ENCODE measurements around the gene CARTPT. TPM values are rescaled to one million over a fixed set of nuclear protein-coding genes. Genes with fewer than 3 reads are reported as not detected.

CARTPT gene
- total RNA-seq, 1 experiment from 2014 or later, result not detected

DNA sequence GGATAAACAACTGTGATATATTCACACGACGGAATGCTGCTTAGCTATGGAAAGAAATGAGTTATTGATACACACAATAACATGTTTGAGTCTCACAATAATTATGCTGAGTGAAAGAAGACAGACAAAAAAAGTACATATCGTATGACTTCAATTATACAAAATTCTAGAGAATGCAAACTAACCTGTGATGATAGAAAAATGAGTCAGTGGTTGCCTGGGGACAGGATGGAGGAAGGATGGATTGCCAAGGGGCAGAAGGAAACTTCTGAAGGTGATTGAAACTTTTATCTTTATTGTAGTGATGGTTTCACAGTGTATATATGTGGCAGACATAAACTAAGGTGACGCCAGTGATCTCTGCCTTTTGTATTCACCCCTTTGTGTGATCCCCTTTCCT is 7.5 kb upstream of the CARTPT start:
- RAD21 ChIA-PET (ENCODE audit: low non-redundant PET in 1 of 2, low total read pairs in 2 of 2, uncharacterized antibody in 2 of 2, unreplicated experiment in 2 of 2), result no interaction called here
- Histone ChIP-seq H4K20me1 (ENCODE audit: insufficient read depth) (no peaks in the 10 kb centered on the region), H3K27ac (ENCODE audit: low read depth, low read length) (no peak overlapping the region), H3K9me3 (ENCODE audit: control insufficient read depth in 1 of 2, insufficient read depth in 1 of 2, low read depth in 1 of 2, low read length in 2 of 2) (no peaks in the 10 kb centered on the region), H3K9ac (ENCODE audit: low read length) (no peak overlapping the region), H3K4me1 (ENCODE audit: control insufficient read depth in 1 of 2, insufficient read depth in 2 of 2, low read length in 2 of 2) (no peaks in the 10 kb centered on the region), H3K4me2 (ENCODE audit: low read length) (no peak overlapping the region), H3K79me2 (ENCODE audit: insufficient read depth, low read length) (no peaks in the 10 kb centered on the region), H2AFZ (ENCODE audit: low read depth, low read length, poor library complexity, severe bottlenecking) (no peak overlapping the region), H3K4me3 (replicated peaks in 1 of 2; ENCODE audit: low read depth in 1 of 2, low read length in 2 of 2) (no peak overlapping the region), H3K36me3 (ENCODE audit: control insufficient read depth in 1 of 2, insufficient read depth in 2 of 2, low read length in 2 of 2) (no peaks in the 10 kb centered on the region), H3K27me3 (ENCODE audit: insufficient read depth, low read length) (peaks cover 50% of the 10 kb centered on the region), H3K9me2 (ENCODE audit: insufficient read depth) (no peaks in the 10 kb centered on the region)
- BruUV-seq (replicated peaks), result no TSS peak
- no peak for TF ChIP-seq SIN3A (IDR thresholded peaks at IDR 0.05; ENCODE audit: low read depth)
- DNase-seq (ENCODE audit: low read depth, low spot score) (no peak), ATAC-seq (no peak)
- POLR2A ChIA-PET, result no interaction called here
- CTCF ChIA-PET, result no interaction called here
- intact Hi-C loops (cut with micrococcal nuclease), result no loop called here

- H4K20me1 ChIP-seq (ENCODE audit: insufficient read depth), result no peaks in the 10 kb centered on the region
- no peak for ATAC-seq
- CTCF ChIA-PET, result no interaction called here
- H3K9me3 ChIP-seq (ENCODE audit: control insufficient read depth in 1 of 2, insufficient read depth in 1 of 2, low read depth in 1 of 2, low read length in 2 of 2), result no peaks in the 10 kb centered on the region
- RAD21 ChIA-PET (ENCODE audit: low non-redundant PET in 1 of 2, low total read pairs in 2 of 2, uncharacterized antibody in 2 of 2, unreplicated experiment in 2 of 2), result no interaction called here
- no peaks in the 10 kb centered on the region for H3K9me2 ChIP-seq (ENCODE audit: insufficient read depth)
- POLR2A ChIA-PET, result no interaction called here
- H3K36me3 ChIP-seq (ENCODE audit: control insufficient read depth in 1 of 2, insufficient read depth in 2 of 2, low read length in 2 of 2), result no peaks in the 10 kb centered on the region
- no peak overlapping the region for H3K27ac ChIP-seq (ENCODE audit: low read depth, low read length)
- TF ChIP-seq SP1 (IDR thresholded peaks at IDR 0.05; ENCODE audit: low read depth), result no peak
- TF ChIP-seq EZH2 (IDR thresholded peaks at IDR 0.05), result no peak
- TF ChIP-seq CEBPB (IDR thresholded peaks at IDR 0.05; ENCODE audit: low read depth), result no peak
- intact Hi-C loops (cut with micrococcal nuclease), result no loop called here
- no TSS peak for BruUV-seq (replicated peaks)
- no peak for DNase-seq (ENCODE audit: low read depth, low spot score)
- no peaks in the 10 kb centered on the region for H3K4me1 ChIP-seq (ENCODE audit: control insufficient read depth in 1 of 2, insufficient read depth in 2 of 2, low read length in 2 of 2)
- no peak overlapping the region for H3K4me2 ChIP-seq (ENCODE audit: low read length)
- H3K79me2 ChIP-seq (ENCODE audit: insufficient read depth, low read length), result no peaks in the 10 kb centered on the region
- no peak overlapping the region for H2AFZ ChIP-seq (ENCODE audit: low read depth, low read length, poor library complexity, severe bottlenecking)
- H3K4me3 ChIP-seq (replicated peaks in 1 of 2; ENCODE audit: low read depth in 1 of 2, low read length in 2 of 2), result no peak overlapping the region
- peaks cover 50% of the 10 kb centered on the region for H3K27me3 ChIP-seq (ENCODE audit: insufficient read depth, low read length)
- H3K9ac ChIP-seq (ENCODE audit: low read length), result no peak overlapping the region
Measured at GRCh38 chr5:71714911-71715310, 4.2 kb upstream of the CARTPT start.

DNA sequence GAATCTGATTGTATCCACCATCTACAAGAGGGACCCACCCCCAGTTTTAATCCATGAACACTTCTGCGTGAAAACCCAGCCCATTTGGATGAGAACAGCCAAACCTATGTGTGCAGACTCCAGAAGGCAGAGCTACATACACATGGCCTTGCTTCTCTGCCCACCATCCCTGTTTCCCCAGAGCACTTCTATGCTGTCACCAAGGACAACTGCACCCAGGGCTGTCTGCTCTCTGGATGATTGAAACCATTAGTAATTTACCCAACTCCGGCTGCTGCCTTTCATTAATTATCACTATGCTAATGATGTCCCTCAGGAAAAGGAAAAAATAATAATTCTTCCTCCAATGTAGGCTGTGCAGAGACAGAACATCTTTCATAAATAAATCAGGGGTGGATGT is 8.9 kb downstream of the CARTPT start:
- no TSS peak for BruUV-seq (replicated peaks)
- intact Hi-C loops (cut with micrococcal nuclease), result no loop called here
- ATAC-seq (no peak), DNase-seq (ENCODE audit: low read depth, low spot score) (no peak)
- no peak overlapping the region for H3K9ac ChIP-seq (ENCODE audit: low read length)
- H3K79me2 ChIP-seq (ENCODE audit: insufficient read depth, low read length), result no peaks in the 10 kb centered on the region
- CTCF ChIA-PET, result no interaction called here
- no peaks in the 10 kb centered on the region for H3K9me2 ChIP-seq (ENCODE audit: insufficient read depth)
- RAD21 ChIA-PET (ENCODE audit: low non-redundant PET in 1 of 2, low total read pairs in 2 of 2, uncharacterized antibody in 2 of 2, unreplicated experiment in 2 of 2), result no interaction called here
- no peak overlapping the region for H3K4me2 ChIP-seq (ENCODE audit: low read length)
- H3K9me3 ChIP-seq (ENCODE audit: control insufficient read depth in 1 of 2, insufficient read depth in 1 of 2, low read depth in 1 of 2, low read length in 2 of 2), result no peaks in the 10 kb centered on the region
- POLR2A ChIA-PET, result no interaction called here
- H3K36me3 ChIP-seq (ENCODE audit: control insufficient read depth in 1 of 2, insufficient read depth in 2 of 2, low read length in 2 of 2), result no peaks in the 10 kb centered on the region
- no peak overlapping the region for H3K4me3 ChIP-seq (replicated peaks in 1 of 2; ENCODE audit: low read depth in 1 of 2, low read length in 2 of 2)
- H3K27me3 ChIP-seq (ENCODE audit: insufficient read depth, low read length), result peaks cover 43% of the 10 kb centered on the region
- no peak for TF ChIP-seq EZH2phosphoT487 (IDR thresholded peaks at IDR 0.05; ENCODE audit: borderline replicate concordance)
- TF ChIP-seq, protein P1, sequence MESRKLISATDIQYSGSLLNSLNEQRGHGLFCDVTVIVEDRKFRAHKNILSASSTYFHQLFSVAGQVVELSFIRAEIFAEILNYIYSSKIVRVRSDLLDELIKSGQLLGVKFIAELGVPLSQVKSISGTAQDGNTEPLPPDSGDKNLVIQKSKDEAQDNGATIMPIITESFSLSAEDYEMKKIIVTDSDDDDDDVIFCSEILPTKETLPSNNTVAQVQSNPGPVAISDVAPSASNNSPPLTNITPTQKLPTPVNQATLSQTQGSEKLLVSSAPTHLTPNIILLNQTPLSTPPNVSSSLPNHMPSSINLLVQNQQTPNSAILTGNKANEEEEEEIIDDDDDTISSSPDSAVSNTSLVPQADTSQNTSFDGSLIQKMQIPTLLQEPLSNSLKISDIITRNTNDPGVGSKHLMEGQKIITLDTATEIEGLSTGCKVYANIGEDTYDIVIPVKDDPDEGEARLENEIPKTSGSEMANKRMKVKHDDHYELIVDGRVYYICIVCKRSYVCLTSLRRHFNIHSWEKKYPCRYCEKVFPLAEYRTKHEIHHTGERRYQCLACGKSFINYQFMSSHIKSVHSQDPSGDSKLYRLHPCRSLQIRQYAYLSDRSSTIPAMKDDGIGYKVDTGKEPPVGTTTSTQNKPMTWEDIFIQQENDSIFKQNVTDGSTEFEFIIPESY (IDR thresholded peaks at IDR 0.05; ENCODE audit: extremely low read depth, insufficient replicate concordance, low read length), result no peak
- no peak overlapping the region for H3K27ac ChIP-seq (ENCODE audit: low read depth, low read length)
- H4K20me1 ChIP-seq (ENCODE audit: insufficient read depth), result no peaks in the 10 kb centered on the region
- no peak overlapping the region for H2AFZ ChIP-seq (ENCODE audit: low read depth, low read length, poor library complexity, severe bottlenecking)
- H3K4me1 ChIP-seq (ENCODE audit: control insufficient read depth in 1 of 2, insufficient read depth in 2 of 2, low read length in 2 of 2), result no peaks in the 10 kb centered on the region

All from HCT116 (cell line).